Mesenchymal stem cell (in vitro differentiated cells and primary cell): ENCODE data around the gene ESYT2.

ENCODE experiments used
- DNase-seq: peaks from one replicate; pipeline ENCODE4 v3.0.0-alpha.2; 2013
- H2AFZ ChIP-seq: one replicate; pipeline ENCODE4 v1.6.1; 2013; ENCODE audit warnings: low read depth, mild to moderate bottlenecking, control low read depth, inconsistent platforms, low read length, moderate library complexity
- H2AK5ac ChIP-seq: 2 replicates; pipeline ENCODE4 v1.6.1; 2013; ENCODE audit warnings: low read length, moderate library complexity, mild to moderate bottlenecking, inconsistent platforms; ENCODE audit not compliant: severe bottlenecking
- H2BK120ac ChIP-seq: one replicate; pipeline ENCODE4 v1.6.1; 2013; ENCODE audit warnings: low read depth, mild to moderate bottlenecking, inconsistent platforms, low read length, moderate library complexity
- H2BK12ac ChIP-seq, 2 experiments: one replicate each; pipeline ENCODE4 v1.6.1; 2013; ENCODE audit warnings: inconsistent platforms in 2 of 2, low read length in 2 of 2, mild to moderate bottlenecking in 2 of 2, moderate library complexity in 2 of 2, control low read depth in 1 of 2
- H2BK15ac ChIP-seq: one replicate; pipeline ENCODE4 v1.6.1; 2013; ENCODE audit warnings: mild to moderate bottlenecking, low read depth, inconsistent platforms; ENCODE audit not compliant: poor library complexity, severe bottlenecking
- H2BK5ac ChIP-seq: 2 replicates; pipeline ENCODE4 v1.6.1; 2013; ENCODE audit warnings: low read depth, mild to moderate bottlenecking, low read length, control low read depth, inconsistent platforms; ENCODE audit not compliant: poor library complexity, severe bottlenecking
- H3K14ac ChIP-seq, 2 experiments: one replicate each; pipeline ENCODE4 v1.6.1; 2013; ENCODE audit warnings: inconsistent platforms in 2 of 2, low read length in 2 of 2, control low read depth in 1 of 2, mild to moderate bottlenecking in 1 of 2, moderate library complexity in 1 of 2
- H3K18ac ChIP-seq, 2 experiments: one replicate each; pipeline ENCODE4 v1.6.1; 2013; ENCODE audit warnings: inconsistent platforms in 2 of 2, low read length in 2 of 2, control low read depth in 1 of 2, low read depth in 1 of 2, mild to moderate bottlenecking in 1 of 2
- H3K23ac ChIP-seq, 2 experiments: one replicate each; pipeline ENCODE4 v1.6.1; 2013; ENCODE audit warnings: inconsistent platforms in 2 of 2, low read length in 2 of 2, mild to moderate bottlenecking in 2 of 2, moderate library complexity in 2 of 2, control low read depth in 1 of 2
- H3K27ac ChIP-seq: 2 replicates; pipeline ENCODE4 v1.5.1; 2013; ENCODE audit warnings: mild to moderate bottlenecking, moderate library complexity, low read length, control low read depth, inconsistent platforms; ENCODE audit not compliant: poor library complexity, severe bottlenecking
- H3K27me3 ChIP-seq, 2 experiments: 2 replicates each; pipeline versions ENCODE4 v1.6.1 to v1.7.0; 2013; ENCODE audit warnings: low read length in 2 of 2, mild to moderate bottlenecking in 2 of 2, moderate library complexity in 2 of 2, control low read depth in 1 of 2, inconsistent platforms in 1 of 2; ENCODE audit not compliant: control insufficient read depth in 1 of 2, insufficient read depth in 1 of 2
- H3K36me3 ChIP-seq, 2 experiments: 2 replicates each; pipeline versions ENCODE4 v1.6.1 to v1.7.0; 2013; ENCODE audit warnings: low read length in 2 of 2, control low read depth in 1 of 2, inconsistent platforms in 1 of 2, low read depth in 1 of 2, mild to moderate bottlenecking in 1 of 2; ENCODE audit not compliant: insufficient read depth in 2 of 2, control insufficient read depth in 1 of 2
- H3K4ac ChIP-seq, 2 experiments: one replicate each; pipeline ENCODE4 v1.6.1; 2013; ENCODE audit warnings: inconsistent platforms in 2 of 2, low read length in 2 of 2, mild to moderate bottlenecking in 2 of 2, moderate library complexity in 2 of 2, control low read depth in 1 of 2, low read depth in 1 of 2
- H3K4me1 ChIP-seq: 2 replicates; pipeline ENCODE4 v1.6.1; 2013; ENCODE audit warnings: low read depth, low read length, control low read depth; ENCODE audit not compliant: control insufficient read depth, insufficient read depth
- H3K4me2 ChIP-seq: 2 replicates; pipeline ENCODE4 v1.6.1; 2013; ENCODE audit warnings: low read length, mild to moderate bottlenecking, inconsistent platforms; ENCODE audit not compliant: poor library complexity, severe bottlenecking
- H3K4me3 ChIP-seq, 2 experiments: 2 replicates each; pipeline versions ENCODE4 v1.5.1 to v1.7.0; 2013; ENCODE audit warnings: low read length in 2 of 2, mild to moderate bottlenecking in 2 of 2, control low read depth in 1 of 2, low read depth in 1 of 2; ENCODE audit not compliant: insufficient read depth in 1 of 2
- H3K79me1 ChIP-seq: replicated peaks from 2 replicates; pipeline ENCODE4 v1.6.1; 2013; ENCODE audit warnings: mild to moderate bottlenecking, control low read depth, low read length, inconsistent platforms; ENCODE audit not compliant: poor library complexity, severe bottlenecking
- H3K9ac ChIP-seq: 2 replicates; pipeline ENCODE4 v1.7.0; 2013; ENCODE audit warnings: mild to moderate bottlenecking, low read length, moderate library complexity
- H3K9me3 ChIP-seq: 2 replicates; pipeline ENCODE4 v1.7.0; 2013; ENCODE audit warnings: mild to moderate bottlenecking, low read length; ENCODE audit not compliant: control insufficient read depth
- H4K8ac ChIP-seq: one replicate; pipeline ENCODE4 v1.6.1; 2013; ENCODE audit warnings: inconsistent platforms, mild to moderate bottlenecking, low read length, moderate library complexity
- H4K91ac ChIP-seq: one replicate; pipeline ENCODE4 v1.6.1; 2013; ENCODE audit warnings: mild to moderate bottlenecking, low read length, inconsistent platforms
- WGBS: methylation state at CpG from one replicate; pipeline ENCODE4 v1.1.7; 2013; ENCODE audit warnings: mixed read lengths; 5-methylcytosine and 5-hydroxymethylcytosine counted together

Gene ESYT2

DNA sequence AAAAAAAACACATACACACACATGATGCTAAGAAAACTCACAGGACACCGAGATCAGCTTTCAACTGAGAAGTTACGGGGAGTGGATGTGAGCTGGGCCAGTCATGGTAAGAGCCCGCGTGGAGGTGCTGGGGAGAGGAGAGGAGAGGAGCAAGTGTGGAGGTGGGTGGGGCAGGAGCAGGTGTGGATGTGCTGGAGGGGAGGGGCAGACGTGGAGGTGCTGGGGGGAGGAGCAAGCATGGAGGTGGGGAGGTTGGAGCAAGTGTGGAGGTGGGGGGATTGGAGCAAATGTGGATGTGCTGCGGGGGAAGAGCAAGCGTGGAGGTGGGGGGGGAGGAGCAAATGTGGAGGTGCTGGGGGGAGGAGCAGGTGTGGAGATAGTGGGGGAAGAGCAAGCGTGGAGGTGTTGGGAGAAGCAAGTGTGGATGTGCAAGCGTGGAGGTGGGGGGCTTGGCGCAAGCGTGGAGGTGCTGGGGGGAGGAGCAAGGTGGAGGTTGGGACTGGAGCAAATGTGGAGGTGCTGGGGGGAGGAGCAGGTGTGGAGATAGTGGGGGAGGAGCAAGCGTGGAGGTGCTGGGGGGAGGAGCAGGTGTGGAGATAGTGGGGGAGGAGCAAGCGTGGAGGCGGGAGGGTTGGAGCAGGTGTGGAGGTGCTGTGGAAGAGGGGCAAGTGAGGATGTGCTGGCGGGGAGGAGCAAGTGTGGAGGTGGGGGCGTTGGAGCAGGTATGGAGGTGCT, 100.2 kb downstream of the ESYT2 start:
- H4K91ac ChIP-seq = no peak overlapping the region
- H3K18ac ChIP-seq = no peak overlapping the region
- no peaks in the 10 kb centered on the region for H3K9me3 ChIP-seq
- no peak overlapping the region for H3K4me3 ChIP-seq
- no peak overlapping the region for H2BK12ac ChIP-seq
- no peak overlapping the region for H3K4me2 ChIP-seq
- H4K8ac ChIP-seq = no peak overlapping the region
- H3K27ac ChIP-seq = no peak overlapping the region
- H3K14ac ChIP-seq = no peak overlapping the region
- no peaks in the 10 kb centered on the region for H3K4me1 ChIP-seq
- no peak overlapping the region for H3K9ac ChIP-seq
- H2BK120ac ChIP-seq = no peak overlapping the region
- H2AFZ ChIP-seq = no peak overlapping the region
- no peaks in the 10 kb centered on the region for H3K27me3 ChIP-seq
- no peak for DNase-seq
- H2BK15ac ChIP-seq = no peak overlapping the region
- peaks cover 1% of the 10 kb centered on the region for H3K79me1 ChIP-seq
- H2AK5ac ChIP-seq = no peak overlapping the region
- WGBS = 96% methylated on average over 16 of the region's 16 CpGs
- no peak overlapping the region for H2BK5ac ChIP-seq
- H3K36me3 ChIP-seq = peaks cover 31 to 42% of the 10 kb centered on the region in 2 experiments
- H3K4ac ChIP-seq = no peak overlapping the region
- no peak overlapping the region for H3K23ac ChIP-seq

DNA sequence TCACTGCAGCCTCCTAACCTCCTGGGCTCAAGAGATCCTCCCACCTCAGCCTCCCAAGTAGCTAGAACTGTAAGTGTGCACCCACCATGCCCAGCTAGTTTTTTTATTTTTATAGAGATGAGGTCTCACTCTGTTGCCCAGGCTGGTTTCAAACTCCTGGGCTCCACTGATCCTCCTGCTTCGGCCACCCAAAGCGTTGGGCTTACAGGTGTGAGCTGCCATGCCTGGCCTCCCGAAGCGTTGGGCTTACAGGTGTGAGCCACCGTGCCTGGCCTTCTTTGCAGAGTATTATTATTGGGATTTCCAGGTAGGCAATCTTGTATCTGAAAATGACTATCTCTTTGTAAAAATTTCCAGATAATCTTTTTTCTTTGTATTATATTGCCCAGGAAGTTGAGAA, 101.6 kb downstream of the ESYT2 start:
- no peak for DNase-seq
- Histone ChIP-seq H3K18ac (no peak overlapping the region), H3K23ac (no peak overlapping the region), H3K4me1 (no peaks in the 10 kb centered on the region), H2BK5ac (no peak overlapping the region), H4K8ac (no peak overlapping the region), H3K27ac (no peak overlapping the region), H3K36me3 (peaks cover 26 to 28% of the 10 kb centered on the region in 2 experiments), H2AFZ (no peak overlapping the region), H3K4me3 (no peak overlapping the region), H2BK12ac (no peak overlapping the region), H3K9ac (no peak overlapping the region), H3K9me3 (no peaks in the 10 kb centered on the region), H4K91ac (no peak overlapping the region), H3K4me2 (no peak overlapping the region), H2BK15ac (no peak overlapping the region), H3K27me3 (no peaks in the 10 kb centered on the region), H3K79me1 (no peaks in the 10 kb centered on the region), H2AK5ac (no peak overlapping the region), H3K14ac (no peak overlapping the region), H3K4ac (no peak overlapping the region), H2BK120ac (no peak overlapping the region)
- WGBS = 94% methylated on average over 5 of the region's 5 CpGs

DNA sequence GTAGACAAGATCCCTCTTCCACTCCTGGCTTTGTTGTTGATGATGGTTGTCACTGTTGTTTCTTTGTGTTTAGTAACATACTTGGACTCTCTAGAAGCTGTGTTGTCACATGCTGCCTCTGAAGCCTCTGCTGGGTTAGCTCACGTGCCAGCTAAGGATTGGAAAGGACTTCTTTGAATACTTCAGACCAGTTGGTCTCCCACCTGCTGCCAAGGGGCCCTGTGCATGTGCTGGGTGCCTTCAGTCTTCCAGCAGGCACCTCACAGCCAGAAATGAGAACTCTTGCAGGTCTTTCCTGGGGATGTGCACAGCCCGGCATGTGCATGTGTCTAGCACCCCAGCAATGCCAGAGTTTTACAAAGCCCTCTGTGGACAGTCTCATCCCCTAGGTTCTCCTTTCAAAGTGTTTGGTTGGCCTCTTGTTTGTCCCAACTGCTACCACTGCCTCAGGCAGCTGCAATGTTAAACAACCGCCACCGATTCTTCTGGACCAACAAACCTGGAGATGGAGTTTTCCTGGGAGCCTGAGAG, 103.0 kb downstream of the ESYT2 start:
- 94% methylated on average over 4 of the region's 4 CpGs for WGBS
- peaks cover 15 to 23% of the 10 kb centered on the region in 2 experiments for H3K36me3 ChIP-seq

DNA sequence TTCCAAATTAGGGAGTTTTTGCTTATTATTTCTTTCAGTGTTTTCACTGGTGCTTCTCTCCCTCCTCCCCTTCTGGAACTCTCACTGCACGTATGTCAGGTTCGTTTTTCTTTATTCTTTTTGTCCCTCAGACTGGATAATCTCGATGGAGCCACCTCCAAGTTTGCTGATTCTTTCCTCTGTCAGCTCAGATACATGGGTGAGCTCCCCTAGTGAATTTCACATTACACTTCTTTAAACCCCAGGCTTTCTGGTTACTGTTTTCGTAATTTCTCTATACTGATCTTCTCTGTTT, 103.9 kb downstream of the ESYT2 start:
- no peak overlapping the region for H2BK12ac ChIP-seq
- H3K4me3 ChIP-seq = no peak overlapping the region
- H3K36me3 ChIP-seq = peaks cover 9 to 19% of the 10 kb centered on the region in 2 experiments
- no peak overlapping the region for H2BK15ac ChIP-seq
- no peak overlapping the region for H3K14ac ChIP-seq
- H2AFZ ChIP-seq = no peak overlapping the region
- H3K27me3 ChIP-seq = no peaks in the 10 kb centered on the region
- H3K18ac ChIP-seq = no peak overlapping the region
- no peak overlapping the region for H3K4ac ChIP-seq
- H3K9me3 ChIP-seq = no peaks in the 10 kb centered on the region
- H3K4me2 ChIP-seq = no peak overlapping the region
- H2AK5ac ChIP-seq = no peak overlapping the region
- no peak overlapping the region for H4K91ac ChIP-seq
- 86% methylated on average over 4 of the region's 4 CpGs for WGBS
- no peaks in the 10 kb centered on the region for H3K4me1 ChIP-seq
- DNase-seq = no peak
- no peaks in the 10 kb centered on the region for H3K79me1 ChIP-seq
- no peak overlapping the region for H2BK5ac ChIP-seq
- H3K27ac ChIP-seq = no peak overlapping the region
- no peak overlapping the region for H3K9ac ChIP-seq
- H2BK120ac ChIP-seq = no peak overlapping the region
- no peak overlapping the region for H4K8ac ChIP-seq
- H3K23ac ChIP-seq = no peak overlapping the region

More for the DNA sequence above, 103.0 kb downstream of the ESYT2 start:
- Histone ChIP-seq H2AK5ac (no peak overlapping the region), H3K27ac (no peak overlapping the region), H3K9ac (no peak overlapping the region), H2BK12ac (no peak overlapping the region), H4K8ac (no peak overlapping the region), H2BK15ac (no peak overlapping the region), H3K4me3 (no peak overlapping the region), H2BK120ac (no peak overlapping the region), H3K4me1 (no peaks in the 10 kb centered on the region), H3K4me2 (no peak overlapping the region), H2BK5ac (no peak overlapping the region), H2AFZ (no peak overlapping the region), H3K9me3 (no peaks in the 10 kb centered on the region), H3K4ac (no peak overlapping the region), H3K79me1 (no peaks in the 10 kb centered on the region), H4K91ac (no peak overlapping the region), H3K14ac (no peak overlapping the region), H3K27me3 (no peaks in the 10 kb centered on the region), H3K18ac (no peak overlapping the region), H3K23ac (no peak overlapping the region)
- no peak for DNase-seq
